Measurements from ENCODE around the gene RABEP2. TPM values are rescaled to one million over a fixed set of nuclear protein-coding genes. Genes with fewer than 3 reads are reported as not detected.
"Not testable (repeated sequence)": the region's sequence is repeated elsewhere in the genome, so short reads cannot be mapped to it uniquely, and the experiment has no call there.

The RABEP2 gene
- total RNA-seq, 2 experiments from 2014 or later: 84.8 to 87.2 TPM

DNA sequence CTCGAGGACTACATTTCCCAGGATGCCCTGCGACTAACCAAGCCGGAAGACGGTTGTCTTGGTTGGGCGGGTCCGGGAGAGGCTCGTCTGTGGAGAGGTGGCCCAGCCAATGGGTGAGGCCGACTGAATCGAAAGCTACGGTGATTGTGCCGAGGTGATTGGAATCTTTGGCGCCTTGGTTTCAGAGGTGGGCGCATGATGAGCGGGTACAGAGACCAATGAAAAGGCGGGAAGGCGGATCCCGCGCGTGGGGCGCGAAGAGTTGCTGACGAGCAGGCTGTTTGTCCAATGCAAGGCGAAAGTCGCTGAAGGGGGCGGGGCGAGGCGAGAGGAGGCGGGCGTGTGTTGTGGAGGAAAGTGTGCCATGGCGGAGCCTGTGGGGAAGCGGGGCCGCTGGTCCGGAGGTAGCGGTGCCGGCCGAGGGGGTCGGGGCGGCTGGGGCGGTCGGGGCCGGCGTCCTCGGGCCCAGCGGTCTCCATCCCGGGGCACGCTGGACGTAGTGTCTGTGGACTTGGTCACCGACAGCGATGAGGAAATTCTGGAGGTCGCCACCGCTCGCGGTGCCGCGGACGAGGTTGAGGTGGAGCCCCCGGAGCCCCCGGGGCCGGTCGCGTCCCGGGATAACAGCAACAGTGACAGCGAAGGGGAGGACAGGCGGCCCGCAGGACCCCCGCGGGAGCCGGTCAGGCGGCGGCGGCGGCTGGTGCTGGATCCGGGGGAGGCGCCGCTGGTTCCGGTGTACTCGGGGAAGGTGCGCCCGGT lies 25.8 kb upstream of the RABEP2 start, which contains the start of gene NFATC2IP:
Gene NFATC2IP, plus strand, starts transcription at position 290 of the 762 bp plus-strand sequence. Its CDS starts 75 bp downstream, at position 365.
- Histone ChIP-seq H3K4me1 (ENCODE audit: insufficient read depth, low read length, poor library complexity, severe bottlenecking) (peaks cover 15% of the 10 kb centered on the region), H3K4me3 (ENCODE audit: low read depth, low read length, poor library complexity, severe bottlenecking) (peak within 1 kb of the TSS; percentile 85), H3K36me3 (ENCODE audit: insufficient read depth, low read length) (peaks cover 38% of the 10 kb centered on the region), H3K79me2 (ENCODE audit: insufficient read depth, low read depth, low read length) (peaks cover 26% of the 10 kb centered on the region), H2AFZ (ENCODE audit: low read length) (peak within 1 kb of the TSS; percentile 80), H3K9me3 (ENCODE audit: low read length) (no peaks in the 10 kb centered on the region), H3K4me2 (ENCODE audit: low read length) (peak within 1 kb of the TSS; percentile 89), H3K9me2 (ENCODE audit: insufficient read depth, low read length) (no peaks in the 10 kb centered on the region), H3K27ac (ENCODE audit: low read depth, low read length, poor library complexity, severe bottlenecking) (peak within 1 kb of the TSS; percentile 51), H4K20me1 (ENCODE audit: insufficient read depth, low read length) (peaks cover 8% of the 10 kb centered on the region)
- ChIA-PET CTCF (ENCODE audit: unreplicated experiment) (interaction anchor here (0.6 to 1.4 kb wide), 2 partner anchors 23 to 1882 kb away, joined by 3 to 4 read pairs; no protein-coding TSS in a partner anchor), POLR2A (interaction anchor here (0.6 to 1.3 kb wide), 3 partner anchors 22 to 104 kb away, joined by 3 read pairs; no protein-coding TSS in a partner anchor)
- BruUV-seq (replicated peaks): no TSS peak
- no peak for TF ChIP-seq EZH2phosphoT487 (IDR thresholded peaks at IDR 0.05; ENCODE audit: borderline replicate concordance, low read depth, low read length)
- TF ChIP-seq, protein P1, sequence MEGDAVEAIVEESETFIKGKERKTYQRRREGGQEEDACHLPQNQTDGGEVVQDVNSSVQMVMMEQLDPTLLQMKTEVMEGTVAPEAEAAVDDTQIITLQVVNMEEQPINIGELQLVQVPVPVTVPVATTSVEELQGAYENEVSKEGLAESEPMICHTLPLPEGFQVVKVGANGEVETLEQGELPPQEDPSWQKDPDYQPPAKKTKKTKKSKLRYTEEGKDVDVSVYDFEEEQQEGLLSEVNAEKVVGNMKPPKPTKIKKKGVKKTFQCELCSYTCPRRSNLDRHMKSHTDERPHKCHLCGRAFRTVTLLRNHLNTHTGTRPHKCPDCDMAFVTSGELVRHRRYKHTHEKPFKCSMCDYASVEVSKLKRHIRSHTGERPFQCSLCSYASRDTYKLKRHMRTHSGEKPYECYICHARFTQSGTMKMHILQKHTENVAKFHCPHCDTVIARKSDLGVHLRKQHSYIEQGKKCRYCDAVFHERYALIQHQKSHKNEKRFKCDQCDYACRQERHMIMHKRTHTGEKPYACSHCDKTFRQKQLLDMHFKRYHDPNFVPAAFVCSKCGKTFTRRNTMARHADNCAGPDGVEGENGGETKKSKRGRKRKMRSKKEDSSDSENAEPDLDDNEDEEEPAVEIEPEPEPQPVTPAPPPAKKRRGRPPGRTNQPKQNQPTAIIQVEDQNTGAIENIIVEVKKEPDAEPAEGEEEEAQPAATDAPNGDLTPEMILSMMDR (conservative IDR thresholded peaks at IDR 0.05; ENCODE audit: low read length): no peak
- intact Hi-C loops (cut with micrococcal nuclease; ENCODE audit: unreplicated experiment): no loop called here
- peak; percentile 100 for DNase-seq (ENCODE audit: low spot score)

DNA sequence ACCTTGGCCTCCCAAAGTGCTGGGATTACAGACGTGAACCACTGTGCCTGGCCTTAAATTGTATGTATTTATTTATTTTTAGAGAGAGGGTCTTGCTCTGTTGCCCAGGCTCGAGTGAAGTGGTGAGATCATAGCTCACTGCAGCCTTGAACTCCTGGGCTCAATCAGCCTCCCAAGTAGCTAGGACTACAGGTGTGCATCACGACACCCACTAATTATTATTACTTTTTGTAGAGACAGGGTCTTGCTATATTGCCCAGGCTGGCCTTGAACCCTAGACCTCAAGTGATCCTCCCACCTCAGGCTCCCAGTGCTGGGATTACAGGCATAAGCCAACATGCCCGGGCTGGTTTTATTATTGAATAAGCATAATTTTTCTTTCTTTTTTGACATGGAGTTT lies 21.6 kb upstream of the RABEP2 start:
- no peak overlapping the region for H3K4me2 ChIP-seq (ENCODE audit: low read length)
- no peaks in the 10 kb centered on the region for H3K9me3 ChIP-seq (ENCODE audit: low read length)
- intact Hi-C loops (cut with micrococcal nuclease; ENCODE audit: unreplicated experiment): no loop called here
- H3K9me2 ChIP-seq (ENCODE audit: insufficient read depth, low read length): no peaks in the 10 kb centered on the region
- CTCF ChIA-PET (ENCODE audit: unreplicated experiment): no interaction called here
- H4K20me1 ChIP-seq (ENCODE audit: insufficient read depth, low read length): peaks cover 2% of the 10 kb centered on the region; the same call in 1 of the 2 replicates
- POLR2A ChIA-PET: interaction anchor here (1.9 kb wide), 1 partner anchor 16 kb away, joined by 4 read pairs; no protein-coding TSS in a partner anchor
- BruUV-seq (replicated peaks): no TSS peak
- H3K36me3 ChIP-seq (ENCODE audit: insufficient read depth, low read length): no peaks in the 10 kb centered on the region
- no peak overlapping the region for H3K4me3 ChIP-seq (ENCODE audit: low read depth, low read length, poor library complexity, severe bottlenecking)
- peaks cover 7% of the 10 kb centered on the region for H3K79me2 ChIP-seq (ENCODE audit: insufficient read depth, low read depth, low read length)
- DNase-seq (ENCODE audit: low spot score): no peak
- H2AFZ ChIP-seq (ENCODE audit: low read length): no peak overlapping the region
- peaks cover 23% of the 10 kb centered on the region for H3K4me1 ChIP-seq (ENCODE audit: insufficient read depth, low read length, poor library complexity, severe bottlenecking)
- H3K27ac ChIP-seq (ENCODE audit: low read depth, low read length, poor library complexity, severe bottlenecking): no peak overlapping the region
- no peak for TF ChIP-seq EZH2phosphoT487 (IDR thresholded peaks at IDR 0.05; ENCODE audit: borderline replicate concordance, low read depth, low read length)
- TF ChIP-seq, protein P1 (conservative IDR thresholded peaks at IDR 0.05; ENCODE audit: low read length): no peak

DNA sequence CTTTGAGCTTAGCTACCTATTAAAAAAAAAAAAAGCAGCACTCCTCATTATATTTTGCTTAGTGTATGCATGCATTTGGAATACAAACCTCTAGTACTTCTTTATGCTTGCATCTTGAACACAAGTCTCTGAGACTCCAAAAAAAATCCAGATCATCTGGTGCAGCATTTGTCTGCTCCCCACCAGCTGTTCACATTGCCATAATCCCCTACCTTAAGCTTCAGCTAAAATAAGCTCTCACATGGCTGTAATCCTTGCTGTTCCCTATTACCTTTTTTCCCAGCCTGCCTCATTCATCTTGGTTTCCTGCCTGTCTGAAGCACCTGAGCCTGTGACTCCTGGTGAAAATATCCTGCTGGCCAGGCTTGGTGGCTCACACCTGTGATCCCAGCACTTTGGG lies 18.2 kb upstream of the RABEP2 start:
- Histone ChIP-seq H3K79me2 (ENCODE audit: insufficient read depth, low read depth, low read length) (no peaks in the 10 kb centered on the region), H3K9me3 (ENCODE audit: low read length) (no peaks in the 10 kb centered on the region), H3K27ac (ENCODE audit: low read depth, low read length, poor library complexity, severe bottlenecking) (no peak overlapping the region), H3K36me3 (ENCODE audit: insufficient read depth, low read length) (peaks cover 16% of the 10 kb centered on the region), H3K9me2 (ENCODE audit: insufficient read depth, low read length) (no peaks in the 10 kb centered on the region), H3K4me1 (ENCODE audit: insufficient read depth, low read length, poor library complexity, severe bottlenecking) (peaks cover 22% of the 10 kb centered on the region), H3K4me2 (ENCODE audit: low read length) (no peak overlapping the region), H2AFZ (ENCODE audit: low read length) (no peak overlapping the region), H4K20me1 (ENCODE audit: insufficient read depth, low read length) (no peaks in the 10 kb centered on the region), H3K4me3 (ENCODE audit: low read depth, low read length, poor library complexity, severe bottlenecking) (no peak overlapping the region)
- CTCF ChIA-PET (ENCODE audit: unreplicated experiment): interaction anchor here (2.3 kb wide), 1 partner anchor 19 kb away, joined by 18 read pairs; no protein-coding TSS in a partner anchor
- TF ChIP-seq EZH2phosphoT487 (IDR thresholded peaks at IDR 0.05; ENCODE audit: borderline replicate concordance, low read depth, low read length): no peak
- TF ChIP-seq, protein P1 (conservative IDR thresholded peaks at IDR 0.05; ENCODE audit: low read length): no peak
- intact Hi-C loops (cut with micrococcal nuclease; ENCODE audit: unreplicated experiment): no loop called here
- POLR2A ChIA-PET: interaction anchor here (0.7 to 2.9 kb wide), 3 partner anchors 11 to 20 kb away, joined by 3 to 22 read pairs (median 7); partner anchors contain the start of gene CD19
- BruUV-seq (replicated peaks): no TSS peak
- DNase-seq (ENCODE audit: low spot score): no peak

GRCh38 chr16:28939825-28940224 lies 14.8 kb upstream of the RABEP2 start:
- H3K9me3 ChIP-seq (ENCODE audit: low read length); DNase-seq (ENCODE audit: low spot score); H4K20me1 ChIP-seq (ENCODE audit: insufficient read depth, low read length); BruUV-seq (replicated peaks); H3K4me3 ChIP-seq (ENCODE audit: low read depth, low read length, poor library complexity, severe bottlenecking); H3K9me2 ChIP-seq (ENCODE audit: insufficient read depth, low read length); intact Hi-C loops (cut with micrococcal nuclease; ENCODE audit: unreplicated experiment); H3K79me2 ChIP-seq (ENCODE audit: insufficient read depth, low read depth, low read length); H3K27ac ChIP-seq (ENCODE audit: low read depth, low read length, poor library complexity, severe bottlenecking); H3K4me2 ChIP-seq (ENCODE audit: low read length); H2AFZ ChIP-seq (ENCODE audit: low read length); CTCF ChIA-PET (ENCODE audit: unreplicated experiment): not testable (repeated sequence)
- POLR2A ChIA-PET: interaction anchor here (0.6 kb wide), 1 partner anchor 28 kb away, joined by 5 read pairs; no protein-coding TSS in a partner anchor
- H3K36me3 ChIP-seq (ENCODE audit: insufficient read depth, low read length): peaks cover 48% of the 10 kb centered on the region
- peaks cover 23% of the 10 kb centered on the region for H3K4me1 ChIP-seq (ENCODE audit: insufficient read depth, low read length, poor library complexity, severe bottlenecking)

All from OCI-LY7 (cell line).